HG03108 (cell line): ENCODE results near the gene PEX11A.
"Not testable (repeated sequence)": the region's sequence is repeated elsewhere in the genome, so short reads cannot be mapped to it uniquely, and the experiment has no call there.

Source experiments
- ATAC-seq: cut with Tn5 transposase; IDR thresholded peaks from one replicate; pipeline ENCODE4 v1.9.1; 2021; ENCODE audit warnings: moderate library complexity; ENCODE audit not compliant: unreplicated experiment

Gene PEX11A, protein sequence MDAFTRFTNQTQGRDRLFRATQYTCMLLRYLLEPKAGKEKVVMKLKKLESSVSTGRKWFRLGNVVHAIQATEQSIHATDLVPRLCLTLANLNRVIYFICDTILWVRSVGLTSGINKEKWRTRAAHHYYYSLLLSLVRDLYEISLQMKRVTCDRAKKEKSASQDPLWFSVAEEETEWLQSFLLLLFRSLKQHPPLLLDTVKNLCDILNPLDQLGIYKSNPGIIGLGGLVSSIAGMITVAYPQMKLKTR

DNA sequence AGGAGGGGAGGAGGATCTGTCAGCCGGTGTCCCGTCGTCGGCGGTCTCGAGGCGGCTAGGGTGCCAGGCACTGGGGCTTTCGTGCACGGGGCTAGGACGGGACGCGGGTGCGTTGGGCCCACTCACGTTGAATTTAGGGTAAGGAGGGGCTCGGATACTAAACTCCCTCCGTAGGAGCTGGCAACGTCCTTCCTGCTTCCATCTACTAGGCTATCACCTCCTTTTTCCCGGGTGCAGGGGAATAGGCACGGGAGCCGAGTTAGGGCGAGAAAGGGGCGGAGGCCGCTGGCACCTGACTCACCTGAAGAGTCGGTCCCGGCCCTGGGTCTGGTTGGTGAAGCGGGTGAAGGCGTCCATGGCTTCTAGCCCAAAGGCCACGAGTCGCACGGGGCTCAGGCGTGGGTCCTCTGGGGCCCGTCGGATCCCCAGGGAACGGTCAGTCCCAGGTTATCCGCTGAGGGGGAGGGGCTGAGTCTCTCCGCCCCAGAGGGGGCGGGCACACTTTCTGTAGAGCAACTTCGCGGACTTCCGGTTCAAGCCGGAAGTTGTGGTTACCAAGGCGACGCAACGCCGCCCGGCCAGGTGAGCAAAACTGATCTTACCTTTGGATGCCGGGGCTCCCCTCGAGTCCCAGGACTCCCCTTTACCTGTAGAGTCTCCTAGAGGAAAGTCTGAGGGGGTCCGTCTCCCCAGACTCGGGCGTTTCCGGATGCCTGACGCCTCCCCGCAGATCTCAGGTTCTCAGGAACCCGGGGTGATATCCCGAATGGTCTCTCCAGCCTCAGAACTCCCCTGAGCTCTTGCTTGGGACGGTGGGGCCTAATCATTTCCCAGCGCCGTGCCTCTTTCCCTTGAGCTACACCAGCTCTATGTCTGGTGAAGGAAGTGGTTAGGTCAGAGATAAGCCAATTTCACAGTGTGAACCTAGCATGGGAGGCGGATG lies at the start of gene PEX11A, which contains the start of gene WDR93:
TSS of gene PEX11A (minus strand) at position 479 of the 943 bp plus-strand sequence. CDS start at position 357, 122 bp downstream.
TSS of gene WDR93 (plus strand) at position 536 of the 943 bp plus-strand sequence. CDS start 10,936 bp downstream, outside the sequence.
- ATAC-seq, result peak; percentile 90

DNA sequence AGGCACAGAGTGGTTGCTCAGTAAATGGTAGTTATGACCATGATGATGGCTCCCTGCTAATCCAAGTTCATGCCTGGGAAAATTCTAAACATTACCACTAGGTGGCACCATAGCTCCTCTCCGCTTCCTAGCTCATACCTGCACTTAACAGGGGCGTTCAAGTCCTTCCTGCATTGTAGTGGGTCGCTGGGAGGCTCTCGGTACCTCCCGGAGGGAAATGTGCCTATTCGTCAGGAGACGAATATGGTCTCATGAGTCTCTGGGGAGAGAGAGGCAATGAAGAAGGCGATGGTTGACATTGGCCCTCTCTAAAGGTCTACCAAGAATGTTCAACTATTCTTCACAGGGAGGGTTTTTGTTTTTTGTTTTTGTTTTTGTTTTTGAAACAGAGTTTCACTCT lies 49.6 kb upstream of the PEX11A start:
- ATAC-seq, result peak; percentile 61

DNA sequence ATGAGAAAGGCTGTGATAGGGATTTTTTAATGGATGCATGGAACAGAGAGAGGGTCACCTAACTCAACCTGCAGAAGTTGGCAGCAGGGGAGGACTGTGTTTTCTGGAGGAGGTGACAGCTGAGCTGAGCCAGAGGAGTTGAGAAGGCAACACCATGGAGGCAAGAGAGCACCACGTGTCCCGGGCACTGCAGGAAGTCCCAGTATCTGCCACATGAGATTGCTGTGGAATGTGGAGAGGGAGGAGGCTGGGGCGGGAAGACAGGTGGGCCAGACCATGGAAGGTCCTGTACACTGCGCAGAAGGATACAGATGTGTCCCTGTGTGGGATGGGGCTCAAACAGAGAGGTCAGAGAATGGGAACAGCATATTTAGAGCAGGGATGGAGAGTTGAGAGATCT lies 45.2 kb upstream of the PEX11A start:
- ATAC-seq, result no peak

DNA sequence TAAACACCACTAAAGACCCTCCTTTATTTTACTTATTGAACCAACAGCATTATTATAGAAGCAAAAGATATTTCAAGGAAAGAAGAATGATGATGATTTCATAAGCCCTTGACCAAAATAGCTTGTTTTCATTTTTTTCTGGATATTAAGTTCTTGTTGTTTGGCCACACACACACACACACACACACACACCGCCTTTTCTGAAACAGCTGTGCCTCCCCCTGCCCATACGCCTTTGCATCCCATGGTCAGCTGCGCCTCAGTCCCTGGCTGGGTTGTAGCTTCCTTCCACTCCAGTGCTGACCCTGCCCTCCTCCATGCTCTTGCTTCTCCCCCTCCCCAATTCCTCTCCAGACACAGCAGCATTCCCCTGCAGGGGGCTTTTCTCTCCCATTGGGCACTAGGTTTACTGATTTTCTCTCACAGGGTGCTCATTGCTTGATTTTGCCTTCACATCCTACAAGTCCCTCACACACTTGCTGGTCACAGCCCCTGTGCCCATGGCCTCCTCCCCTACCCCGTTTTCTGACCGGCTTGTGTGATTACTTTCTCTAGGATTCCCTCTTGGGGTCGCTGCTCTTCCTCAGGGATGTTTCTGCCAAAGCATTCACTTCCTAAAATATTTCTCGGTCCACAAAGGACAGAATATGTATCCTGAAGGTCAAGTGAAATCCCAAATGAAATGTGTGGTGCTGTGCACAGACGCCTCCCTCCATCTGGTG lies 42.1 kb upstream of the PEX11A start:
- ATAC-seq, result no peak

DNA sequence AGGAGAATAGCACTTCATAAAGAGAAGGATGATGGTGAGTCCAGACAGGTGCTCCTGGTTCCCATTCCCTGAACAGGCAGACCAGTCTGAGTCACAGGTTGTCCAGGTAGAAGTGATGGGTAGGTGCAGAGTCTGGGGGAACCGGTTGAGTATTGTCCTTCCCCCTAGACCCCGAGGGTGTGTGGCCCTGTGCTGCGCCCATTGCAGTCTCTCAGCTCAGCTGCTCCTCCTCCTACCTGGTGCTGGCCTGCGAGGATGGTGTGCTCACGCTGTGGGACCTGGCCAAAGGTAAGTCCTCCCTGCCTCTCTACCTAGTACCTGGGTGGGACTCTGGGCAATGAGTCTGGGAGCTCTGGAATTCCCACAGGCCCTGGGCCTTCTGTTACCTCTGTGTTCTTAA lies 40.7 kb upstream of the PEX11A start:
- ATAC-seq, result no peak

DNA sequence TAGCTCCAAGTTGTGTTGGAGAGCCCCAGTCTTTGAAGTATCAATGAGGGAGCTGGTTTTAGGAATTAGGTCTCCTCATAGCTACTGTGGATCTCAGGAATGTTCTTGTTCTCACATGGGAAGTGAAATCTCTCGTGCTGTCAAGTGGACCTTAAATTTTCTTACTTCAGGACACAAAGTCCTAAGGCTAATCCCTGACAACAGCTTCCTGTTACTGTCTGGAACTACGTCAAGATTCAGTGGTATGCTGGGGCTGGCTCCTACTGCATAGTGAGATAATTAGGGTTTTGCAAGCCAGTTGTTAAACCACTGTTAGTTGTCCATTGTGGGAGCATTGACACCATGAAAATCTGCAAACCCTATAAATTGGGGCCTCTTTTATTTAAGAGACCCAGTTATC lies 37.7 kb upstream of the PEX11A start:
- no peak for ATAC-seq

DNA sequence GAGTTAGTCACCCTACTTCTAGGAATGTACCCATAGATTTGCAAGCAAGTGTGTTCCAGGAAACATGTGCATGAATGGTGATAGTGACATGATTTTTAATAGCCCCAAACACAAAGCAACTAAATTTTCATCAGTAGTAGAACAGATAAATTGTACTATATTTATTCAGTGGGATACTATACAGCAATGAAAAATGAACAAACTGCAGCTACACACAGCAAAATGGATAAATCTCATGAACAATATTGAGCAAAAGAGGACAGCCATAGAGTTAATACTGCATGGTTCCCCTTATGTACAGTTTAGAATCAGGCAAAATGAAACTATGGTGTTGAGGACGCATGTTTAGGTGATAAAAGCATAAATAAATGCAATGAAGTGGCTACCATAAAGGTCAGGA lies 34.5 kb upstream of the PEX11A start:
- no peak for ATAC-seq

DNA sequence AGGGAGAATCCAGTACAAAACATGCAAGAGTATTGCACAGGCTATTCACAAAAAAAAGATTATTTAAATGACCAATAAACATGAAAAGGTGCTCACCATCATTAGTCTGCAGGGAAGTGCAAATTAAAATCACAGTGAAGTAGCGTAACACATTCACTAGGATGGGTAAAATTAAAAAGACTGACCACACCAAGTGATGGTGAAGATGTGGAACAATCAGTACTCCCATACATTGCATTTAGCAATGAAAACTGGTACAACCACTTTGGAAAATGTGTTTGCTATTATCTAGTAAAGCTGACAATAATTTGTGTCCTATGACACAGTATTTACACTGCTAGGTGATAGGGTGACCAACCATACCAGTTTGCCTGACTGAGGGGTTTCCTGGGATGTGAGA lies 34.1 kb upstream of the PEX11A start:
- no peak for ATAC-seq

DNA sequence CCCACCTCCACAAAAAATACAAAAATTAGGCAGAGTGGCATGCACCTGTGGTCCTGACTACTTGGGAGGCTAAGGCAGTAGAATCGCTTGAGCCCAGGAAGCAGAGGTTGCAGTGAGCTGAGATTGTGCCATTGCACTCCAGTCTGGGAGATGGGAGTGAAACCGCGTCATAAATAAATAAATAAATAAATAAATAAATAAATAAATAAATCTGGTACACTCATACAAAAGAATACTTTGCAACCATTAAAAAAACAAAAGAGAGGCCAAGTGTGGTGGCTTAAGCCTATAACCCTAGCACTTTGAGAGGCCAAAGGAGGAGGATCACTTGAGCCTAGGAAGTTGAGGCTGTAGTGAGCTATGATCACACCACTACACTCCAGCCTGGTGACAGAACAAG lies 32.5 kb upstream of the PEX11A start:
- ATAC-seq, result no peak

DNA sequence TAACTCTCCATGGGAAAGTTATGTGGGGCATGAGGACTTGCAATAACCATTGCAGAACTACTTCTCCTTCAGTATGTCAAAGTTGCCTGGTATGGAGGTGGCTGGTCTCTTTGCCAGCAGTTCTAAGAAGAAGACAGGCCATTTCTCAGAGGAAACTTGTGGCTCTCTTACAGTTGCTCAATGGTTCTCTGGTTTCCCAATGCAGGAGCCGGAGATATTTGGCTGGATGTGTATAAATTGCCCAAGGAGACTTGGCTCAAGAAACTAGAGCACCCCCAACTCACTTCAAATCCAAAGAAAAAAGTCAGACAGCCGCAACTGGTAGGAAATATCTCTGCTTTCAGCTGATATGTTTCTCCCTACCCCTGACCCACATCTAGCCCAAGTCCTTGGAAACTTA lies 24.2 kb upstream of the PEX11A start:
- ATAC-seq, result no peak

DNA sequence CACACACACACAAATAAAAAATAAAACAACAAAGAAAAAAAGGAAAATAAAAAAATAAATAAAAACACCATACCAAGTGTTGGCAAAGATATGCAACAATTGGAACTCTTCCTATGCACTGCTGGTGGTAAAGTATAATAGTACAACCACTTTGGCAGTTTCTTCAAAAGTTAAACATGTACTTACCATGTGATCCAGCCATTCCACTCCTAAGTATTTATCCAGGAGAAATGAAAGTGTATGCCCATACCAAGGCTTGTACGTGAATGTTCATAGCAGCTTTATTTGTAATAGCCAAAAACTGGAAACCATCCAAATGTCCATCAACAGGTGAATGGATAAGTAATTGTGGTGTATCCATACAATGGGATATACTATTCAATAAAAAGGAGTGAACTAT lies 17.0 kb upstream of the PEX11A start:
- no peak for ATAC-seq

DNA sequence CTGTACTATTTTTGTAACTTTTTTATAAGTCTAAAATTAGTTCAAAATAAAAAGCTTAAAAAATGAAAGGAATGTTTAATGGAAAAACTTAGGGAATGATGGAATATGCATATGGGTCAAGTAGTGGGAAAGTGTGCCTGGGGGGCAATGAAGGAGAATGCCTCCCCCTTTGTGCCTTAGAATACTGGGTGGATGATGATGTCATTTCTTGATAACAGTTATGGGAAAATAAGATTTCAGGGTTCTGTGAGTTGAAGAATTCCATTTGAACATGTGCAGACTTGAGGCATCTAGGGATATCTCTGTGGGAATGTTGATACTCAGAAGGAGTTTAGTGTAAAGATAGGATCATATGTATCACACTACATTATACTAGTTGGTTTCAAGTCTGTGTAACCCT lies 13.9 kb upstream of the PEX11A start:
- no peak for ATAC-seq

DNA sequence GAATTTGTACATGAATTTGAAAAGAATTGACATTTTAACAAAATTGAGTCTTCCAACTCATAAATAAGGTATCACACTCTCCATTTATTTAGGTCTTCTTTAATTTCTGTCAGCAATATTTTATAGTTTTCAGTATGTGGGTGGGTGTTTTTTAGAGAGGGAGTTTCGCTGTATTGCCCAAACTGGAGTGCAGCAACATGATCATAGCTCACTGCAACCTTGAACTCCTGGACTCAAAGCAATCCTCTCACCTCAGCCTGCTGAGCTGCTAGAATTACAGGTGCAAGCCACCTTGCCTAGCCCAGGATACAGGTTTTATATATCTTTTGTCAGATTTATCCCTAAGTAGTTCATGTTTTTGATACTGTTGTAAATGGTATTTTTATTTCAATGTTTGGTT lies 4.6 kb upstream of the PEX11A start:
- no peak for ATAC-seq

DNA sequence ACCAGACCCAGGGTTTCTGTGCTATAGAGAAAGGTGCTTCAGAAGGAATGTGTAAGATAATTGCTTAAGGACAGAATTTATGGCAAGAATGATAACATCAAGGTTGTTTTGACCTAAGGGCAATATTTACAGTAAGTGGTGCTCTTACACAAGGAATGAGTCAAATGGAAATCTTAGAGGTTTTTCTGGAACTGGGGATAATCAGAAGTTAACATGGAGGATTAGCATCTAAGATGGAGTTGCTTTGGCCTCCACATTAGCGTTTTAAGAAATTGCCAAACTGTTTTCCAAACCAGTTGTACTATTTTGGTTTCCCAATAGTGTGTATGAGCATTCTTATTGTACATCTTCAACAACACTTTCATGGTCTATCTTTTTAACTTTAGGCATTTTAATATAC lies 3.1 kb upstream of the PEX11A start:
- ATAC-seq, result no peak

DNA sequence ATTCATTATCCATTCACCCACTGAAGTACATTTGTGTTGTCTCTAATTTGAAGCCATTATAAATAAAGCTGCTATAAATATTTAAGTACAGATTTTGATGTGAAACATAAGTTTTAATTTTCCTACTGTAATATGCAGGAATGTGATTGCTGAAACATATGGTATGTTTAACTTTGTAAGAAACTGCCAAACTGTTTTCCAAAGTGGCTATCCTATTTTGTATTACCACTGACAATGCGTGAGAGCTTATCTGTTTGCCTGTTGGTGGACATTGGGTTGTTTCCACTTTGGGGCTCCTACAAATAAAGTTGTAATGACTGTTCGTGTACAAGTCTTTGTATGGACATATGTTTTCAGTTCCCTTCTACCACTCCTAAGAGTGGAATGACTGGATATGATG lies 2.5 kb upstream of the PEX11A start:
- ATAC-seq, result no peak

DNA sequence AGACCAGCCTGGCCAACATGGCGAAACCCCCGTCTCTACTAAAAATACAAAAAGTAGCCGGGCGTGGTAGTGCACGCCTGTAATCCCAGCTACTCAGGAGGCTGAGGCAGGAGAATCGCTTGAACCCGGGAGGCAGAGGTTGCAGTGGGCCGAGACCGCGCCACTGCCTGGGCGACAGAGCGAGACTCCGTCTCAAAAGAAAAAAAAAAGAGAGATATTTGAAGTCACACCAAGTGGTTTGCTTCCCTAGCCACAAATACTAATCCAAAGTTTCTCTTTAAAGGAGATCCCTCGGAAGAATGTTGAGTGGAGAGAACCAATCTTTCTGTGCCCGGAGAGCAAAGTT lies 651 bp downstream of the PEX11A start:
- not testable (repeated sequence) for ATAC-seq

DNA sequence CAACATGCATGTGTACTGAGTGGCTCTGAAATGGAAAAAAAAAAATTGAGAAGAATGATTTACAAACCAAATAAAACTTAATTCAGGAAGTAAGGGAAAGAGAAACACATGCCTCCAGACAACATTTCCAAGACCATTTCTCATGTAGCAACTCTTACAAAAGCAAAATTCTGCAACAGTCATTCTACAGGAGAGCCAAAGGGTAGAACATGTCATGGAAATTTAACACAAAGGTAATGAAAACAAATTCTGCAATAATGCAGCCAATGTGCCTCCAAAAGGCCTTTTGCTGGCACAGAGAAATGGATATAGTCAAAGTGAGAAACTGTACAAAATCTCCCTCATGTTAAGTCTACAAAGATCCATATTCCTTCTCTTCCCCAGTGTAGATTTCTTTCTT lies 4.0 kb downstream of the PEX11A start:
- ATAC-seq, result no peak

DNA sequence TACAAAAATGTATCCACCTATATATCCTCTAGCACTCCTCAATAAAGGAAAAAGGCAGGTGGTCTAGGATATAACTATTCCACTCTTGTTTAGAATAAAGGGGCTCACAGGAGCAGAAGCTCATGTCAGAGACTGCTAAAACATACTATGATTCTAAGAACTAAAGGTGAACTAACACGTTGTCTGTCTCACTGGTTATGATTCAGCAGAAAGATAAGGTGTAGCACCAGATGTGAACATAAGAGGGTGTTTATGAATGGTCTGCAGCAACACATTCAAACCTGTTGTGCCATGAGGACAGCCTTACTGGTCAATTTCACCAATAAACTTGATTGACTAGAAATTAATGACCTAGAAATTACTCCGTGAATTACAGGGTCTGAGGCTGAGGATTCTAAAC lies 4.6 kb downstream of the PEX11A start:
- ATAC-seq, result no peak

DNA sequence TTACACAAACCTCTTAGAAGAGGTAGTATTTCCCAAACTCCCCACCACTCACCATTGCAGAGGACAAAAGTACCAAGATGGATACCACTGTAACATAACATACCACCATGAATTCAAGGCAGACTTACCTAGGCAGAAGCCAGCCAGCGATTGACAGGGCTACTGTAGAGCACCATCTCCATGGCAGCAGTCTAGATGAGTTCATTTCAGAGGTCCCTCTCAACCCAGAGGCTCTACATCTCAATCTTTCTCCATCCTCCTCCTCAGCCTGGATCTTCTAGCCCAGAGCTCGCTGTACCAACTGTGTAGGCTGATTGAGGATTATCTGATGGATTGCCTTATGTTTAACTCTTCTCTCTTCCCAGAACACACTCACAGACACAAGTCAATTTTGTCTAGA lies 9.4 kb downstream of the PEX11A start:
- ATAC-seq, result no peak

DNA sequence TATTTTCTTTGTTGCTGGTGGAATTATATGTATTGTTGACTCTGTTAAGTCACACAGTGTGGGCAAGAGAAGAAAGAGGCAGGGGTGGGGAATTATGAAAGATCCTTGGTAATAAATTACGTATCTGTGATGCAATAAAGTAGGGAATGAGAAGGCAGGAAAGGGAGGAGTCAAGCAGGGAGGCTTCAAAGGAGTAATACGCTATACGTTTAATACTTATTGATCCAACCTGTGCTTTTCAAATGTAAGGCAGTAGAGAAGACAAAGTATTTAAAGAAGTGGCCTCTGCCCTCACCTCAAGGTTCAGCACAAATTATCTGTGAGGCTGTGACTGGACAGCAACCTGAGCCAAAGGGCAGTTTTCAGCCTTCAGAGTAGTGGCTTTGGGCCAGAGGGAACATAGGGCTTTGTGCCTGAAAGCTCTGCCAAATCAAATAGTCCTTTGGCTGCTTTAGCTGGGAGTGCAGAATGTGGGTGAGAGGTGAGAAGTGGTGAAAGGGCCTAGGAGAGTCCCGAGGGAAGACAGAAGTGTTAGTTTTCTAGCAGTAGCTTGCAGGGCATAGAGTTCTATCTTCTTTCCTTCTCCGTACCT lies 10.2 kb downstream of the PEX11A start:
- no peak for ATAC-seq

DNA sequence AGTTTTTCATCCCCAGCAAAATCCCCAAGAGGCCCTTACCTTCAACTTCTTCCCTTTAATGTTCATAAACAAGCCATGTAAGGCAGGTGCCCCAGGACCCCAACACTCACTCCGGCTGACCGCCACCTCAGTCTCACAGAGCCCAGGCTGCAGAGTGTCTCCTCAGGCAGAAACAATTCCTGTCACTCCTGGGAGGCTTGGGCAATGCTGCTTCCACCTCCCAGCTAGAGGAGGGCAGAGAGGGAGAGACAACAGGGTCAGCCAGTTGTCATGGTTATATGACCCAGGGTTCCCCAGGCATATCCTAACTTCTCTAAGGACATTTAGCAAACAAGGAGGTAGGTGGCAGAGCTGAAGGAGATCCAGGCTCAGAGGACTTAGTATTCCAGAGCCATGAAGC lies 11.3 kb downstream of the PEX11A start, which contains the start of gene PLIN1:
TSS of gene PLIN1 (minus strand) at position 156 of the 400 bp plus-strand sequence. CDS start 1,878 bp downstream, outside the sequence.
- ATAC-seq, result no peak
